Measurements from ENCODE around the gene GIGYF2.
A peak's percentile ranks its signal among the peaks of the same experiment; 100 is the strongest.
"Not testable (repeated sequence)": the region's sequence is repeated elsewhere in the genome, so short reads cannot be mapped to it uniquely, and the experiment has no call there.

Gene GIGYF2

DNA sequence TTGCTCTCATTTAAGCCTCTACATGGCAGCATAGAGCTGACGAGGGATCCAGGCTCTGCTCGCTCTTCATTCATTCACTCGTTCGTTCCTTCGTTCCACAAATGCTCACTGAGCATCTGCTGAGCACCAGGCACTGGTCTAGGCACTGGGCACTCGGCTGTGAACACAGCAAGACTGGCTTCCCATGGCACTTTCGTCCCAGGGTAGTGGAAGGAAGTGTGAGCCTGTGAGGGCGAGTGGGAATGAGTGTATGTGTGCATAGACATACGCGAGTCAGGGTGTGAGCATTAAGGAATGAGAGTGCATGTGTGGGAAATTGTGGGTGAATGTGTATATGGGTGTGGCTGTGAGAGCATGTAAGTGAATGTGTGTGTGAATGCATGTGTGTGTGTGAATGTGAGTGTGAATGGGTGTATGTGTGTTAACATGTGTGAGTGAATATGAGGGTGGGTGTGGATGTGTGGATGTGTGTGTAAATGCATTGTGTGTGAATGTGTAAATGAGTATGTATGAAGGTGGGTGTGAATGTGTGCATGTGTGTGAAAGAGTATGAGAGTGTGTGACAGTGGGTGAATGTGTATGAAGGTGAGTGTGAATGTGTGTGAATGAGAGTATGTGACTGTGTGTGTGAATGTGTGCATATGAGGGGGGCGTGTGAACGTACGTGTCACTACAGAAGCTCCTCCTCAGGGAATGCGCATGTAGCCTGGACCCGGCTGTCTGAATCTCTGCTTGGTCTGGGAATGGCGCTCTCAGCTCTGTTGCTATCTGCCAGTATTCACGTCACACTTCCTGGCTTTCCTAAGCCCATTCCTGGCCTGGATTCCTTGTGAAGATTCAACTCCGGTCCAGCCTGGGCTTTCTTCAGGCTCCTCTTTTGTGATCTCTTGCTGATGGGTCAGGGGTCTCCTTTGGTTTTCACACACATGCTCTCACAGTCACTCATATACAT is 201.7 kb downstream of the GIGYF2 start:
- DNase-seq: peak; percentile 51

DNA sequence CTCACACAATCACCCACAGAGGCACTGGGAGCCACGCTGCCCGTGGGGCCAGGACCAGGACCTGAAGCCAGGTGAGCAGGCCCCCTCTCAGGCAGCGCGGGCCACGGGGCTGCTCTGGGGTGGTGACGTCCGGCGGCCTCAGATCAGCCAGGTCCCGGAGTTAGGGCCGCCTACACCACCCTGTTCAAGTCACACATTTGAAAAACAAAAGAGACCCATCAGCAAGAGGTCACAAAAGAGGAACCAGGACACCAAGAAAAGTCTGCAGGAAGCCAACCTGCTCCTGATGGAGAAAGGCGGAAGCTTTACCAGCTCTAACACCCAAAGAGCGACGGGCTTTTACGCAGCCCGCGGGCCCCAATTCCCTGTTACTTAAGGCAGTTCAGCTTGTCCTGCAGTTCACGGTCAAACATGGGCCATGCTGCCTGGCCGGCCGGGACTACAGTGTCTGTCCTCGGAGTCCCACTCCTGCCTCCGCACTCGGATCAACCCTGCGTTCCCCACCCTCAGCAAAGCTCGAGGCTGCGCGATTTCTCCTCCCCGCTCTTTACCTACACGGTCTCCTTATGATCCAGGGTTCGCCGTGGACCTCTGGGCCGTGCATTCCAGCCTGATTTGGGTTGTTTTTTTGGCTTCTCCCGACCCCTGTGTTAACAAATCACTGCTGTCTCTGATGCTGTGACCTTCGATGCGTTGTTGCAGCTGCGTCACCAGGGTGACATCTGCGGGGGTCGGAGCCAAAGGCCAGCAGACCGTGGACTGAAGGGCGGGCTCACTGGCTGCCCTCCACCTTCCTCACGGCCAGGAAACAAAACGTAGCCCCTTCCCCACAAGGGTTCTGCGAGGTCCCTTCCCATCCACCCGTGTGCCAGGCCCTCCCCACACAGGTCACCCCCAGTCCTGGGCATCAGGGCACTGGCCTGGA is 203.9 kb downstream of the GIGYF2 start:
- no peak for DNase-seq

DNA sequence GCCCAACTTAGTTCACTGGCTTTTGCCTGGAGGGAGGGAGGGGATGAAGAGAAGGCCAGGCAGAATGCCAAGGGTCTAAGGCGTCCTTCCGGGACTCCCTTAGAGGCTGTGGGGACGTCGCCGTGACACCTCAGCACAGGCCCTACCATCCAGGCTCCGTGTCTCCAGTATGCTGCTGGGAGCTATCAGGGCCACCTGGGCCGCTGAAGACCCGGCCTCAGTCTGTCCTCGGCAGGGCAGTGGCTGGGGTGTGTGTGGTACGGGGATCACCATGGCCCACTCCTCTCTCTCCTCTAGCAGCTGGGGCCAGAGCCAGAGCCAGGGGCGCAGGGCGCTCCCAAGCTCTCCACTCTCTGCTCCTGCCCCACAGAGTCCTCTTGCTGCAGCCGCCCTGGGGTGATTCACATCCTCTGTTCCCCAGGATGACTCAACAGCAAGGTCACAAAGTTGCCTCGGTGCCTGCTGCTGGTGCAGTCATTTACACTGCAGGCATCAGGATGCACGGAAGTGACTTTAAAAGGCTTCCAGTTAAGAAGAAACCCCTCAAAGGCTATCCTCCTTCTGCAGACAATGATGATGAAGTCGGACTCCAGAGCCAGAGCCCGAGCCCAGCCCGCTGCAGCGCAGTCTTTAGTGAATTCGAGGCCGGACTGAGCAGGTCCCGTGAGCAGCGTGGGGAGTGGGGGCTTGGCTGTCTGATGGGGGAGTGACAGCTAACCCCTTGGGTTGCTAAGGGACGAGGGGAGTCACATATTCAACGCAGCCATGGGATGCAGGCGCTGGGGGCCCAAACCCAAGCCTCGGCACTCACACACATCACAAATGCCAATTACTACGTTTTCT is 204.8 kb downstream of the GIGYF2 start:
- peak; percentile 88 for DNase-seq

DNA sequence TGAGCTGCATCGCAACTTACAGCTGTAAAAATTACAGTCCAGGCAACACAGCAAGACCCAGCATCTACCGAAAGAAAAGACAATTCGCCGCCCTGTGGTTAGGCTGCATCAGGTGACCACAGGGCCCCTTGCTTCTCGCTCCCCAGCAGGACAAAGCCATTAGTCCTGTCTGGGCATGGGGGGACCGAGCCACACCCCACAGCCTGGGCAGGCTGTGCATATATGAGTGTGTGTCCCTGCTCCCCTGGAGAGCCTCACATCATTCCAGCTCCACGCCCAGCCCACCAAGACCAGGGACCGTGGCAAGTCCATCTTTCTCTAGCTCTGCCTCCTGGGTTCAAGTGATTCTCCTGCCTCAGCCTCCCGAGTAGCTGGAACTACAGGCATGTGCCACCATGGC is 206.9 kb downstream of the GIGYF2 start:
- no peak for DNase-seq

DNA sequence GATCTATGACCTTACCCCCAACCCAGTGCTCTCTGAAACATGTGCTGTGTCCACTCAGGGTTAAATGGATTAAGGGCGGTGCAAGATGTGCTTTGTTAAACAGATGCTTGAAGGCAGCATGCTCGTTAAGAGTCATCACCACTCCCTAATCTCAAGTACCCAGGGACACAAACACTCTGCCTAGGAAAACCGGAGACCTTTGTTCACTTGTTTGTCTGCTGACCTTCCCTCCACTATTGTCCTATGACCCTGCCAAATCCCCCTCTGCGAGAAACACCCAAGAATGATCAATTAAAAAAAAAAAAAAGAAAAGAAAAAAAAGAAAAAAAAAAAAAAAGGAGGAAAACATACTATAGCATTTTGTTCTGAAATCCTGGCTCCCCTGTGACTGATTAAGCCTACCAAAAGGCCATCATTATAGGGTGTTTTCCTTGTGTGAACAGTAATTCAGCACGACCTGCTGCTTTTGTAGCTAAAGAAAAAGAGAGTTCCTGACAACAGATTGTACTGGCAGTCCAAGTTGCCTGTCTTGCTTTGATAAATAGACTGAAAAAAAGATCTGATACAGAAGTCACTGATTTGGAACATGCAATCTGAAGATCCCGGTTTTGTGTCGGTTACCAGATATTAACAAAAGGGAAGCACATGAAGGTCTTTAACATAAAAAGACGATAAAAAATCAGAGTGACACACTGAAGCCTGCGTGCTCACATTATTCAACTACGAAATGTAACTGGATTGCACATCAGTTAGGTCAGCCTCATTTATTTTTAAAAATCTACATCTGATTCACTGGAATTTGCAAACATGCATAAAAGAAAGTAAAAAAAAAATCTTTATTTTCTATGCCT is 210.0 kb downstream of the GIGYF2 start:
- not testable (repeated sequence) for DNase-seq

DNA sequence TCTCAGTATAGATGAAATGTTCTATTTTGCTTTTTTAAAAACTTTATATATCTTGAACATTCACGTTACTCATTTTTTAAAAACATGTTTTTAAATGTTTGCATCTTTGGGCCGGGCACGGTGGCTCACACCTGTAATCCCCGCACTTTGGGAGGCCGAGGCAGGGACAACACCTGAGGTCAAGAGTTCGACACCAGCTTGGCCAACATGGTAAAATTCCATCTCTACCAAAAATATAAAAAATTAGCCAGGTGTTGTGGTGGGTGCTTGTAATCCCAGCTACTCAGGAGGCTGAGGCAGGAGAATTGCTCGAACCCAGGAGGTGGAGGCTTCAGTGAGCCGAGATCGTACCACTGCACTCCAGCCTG is 210.6 kb downstream of the GIGYF2 start:
- DNase-seq: not testable (repeated sequence)

DNA sequence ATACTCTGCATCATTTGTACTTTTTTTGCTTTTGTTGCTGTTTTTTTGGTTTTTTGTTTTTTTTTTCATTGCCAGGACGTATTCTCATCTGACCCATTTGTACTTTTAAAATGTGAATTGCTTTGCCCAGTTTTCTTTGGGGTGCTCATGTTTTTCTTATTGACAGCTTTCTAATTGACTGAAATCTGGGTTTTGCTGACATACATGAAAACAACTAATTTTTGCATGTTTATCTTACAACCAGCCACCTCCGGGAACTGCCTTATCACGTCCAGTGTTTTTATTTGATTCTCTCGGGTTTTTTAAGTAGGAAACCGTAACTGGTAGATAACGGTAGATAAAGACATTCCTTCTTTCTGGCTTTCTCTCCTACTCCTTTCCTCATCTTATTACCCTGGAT is 211.6 kb downstream of the GIGYF2 start:
- no peak for DNase-seq
